Hepatocyte (in vitro differentiated cells): Measurements from ENCODE around the gene MCAT. TPM values are rescaled to one million over a fixed set of nuclear protein-coding genes. Genes with fewer than 3 reads are reported as not detected.

Experiments used
- DNase-seq: peaks from one replicate; pipeline ENCODE4 v3.0.0-alpha.2; 2016; ENCODE audit warnings: low spot score
- H2AFZ ChIP-seq: fragments of 200-600 bp; sonication (generic); 2 replicates; pipeline ENCODE4 v1.6.0; 2016; ENCODE audit warnings: antibody characterized with exemption, mild to moderate bottlenecking
- H3K27ac ChIP-seq: fragments of 200-600 bp; sonication (generic); 2 replicates; pipeline ENCODE4 v1.5.1; 2016; ENCODE audit warnings: mild to moderate bottlenecking
- H3K27me3 ChIP-seq: fragments of 200-600 bp; sonication (generic); 2 replicates; pipeline ENCODE4 v1.6.1; 2016
- H3K36me3 ChIP-seq: fragments of 200-600 bp; sonication (generic); replicated peaks from 2 replicates; pipeline ENCODE4 v1.5.1; 2016; ENCODE audit warnings: low read depth; ENCODE audit not compliant: insufficient read depth
- H3K4me1 ChIP-seq: fragments of 200-600 bp; sonication (generic); 2 replicates; pipeline ENCODE4 v1.5.1; 2016; ENCODE audit warnings: mild to moderate bottlenecking, moderate library complexity; ENCODE audit not compliant: insufficient read depth
- H3K4me2 ChIP-seq: fragments of 200-600 bp; sonication (generic); 2 replicates; pipeline ENCODE4 v1.6.0; 2016
- H3K4me3 ChIP-seq: fragments of 200-600 bp; sonication (generic); 2 replicates; pipeline ENCODE4 v1.5.1; 2016; ENCODE audit warnings: mild to moderate bottlenecking
- H3K79me2 ChIP-seq: fragments of 200-600 bp; sonication (generic); 2 replicates; pipeline ENCODE4 v1.6.0; 2017; ENCODE audit warnings: mild to moderate bottlenecking
- H3K9me2 ChIP-seq: fragments of 200-600 bp; sonication (generic); replicated peaks from 2 replicates; pipeline ENCODE4 v1.6.0; 2017; ENCODE audit warnings: mild to moderate bottlenecking; ENCODE audit not compliant: insufficient read depth
- H3K9me3 ChIP-seq: fragments of 200-600 bp; sonication (generic); 2 replicates; pipeline ENCODE4 v1.5.1; 2016; ENCODE audit warnings: low read depth, mild to moderate bottlenecking
- H4K20me1 ChIP-seq: fragments of 200-600 bp; sonication (generic); 2 replicates; pipeline ENCODE4 v1.6.0; 2016; ENCODE audit warnings: mild to moderate bottlenecking; ENCODE audit not compliant: insufficient read depth, poor library complexity, severe bottlenecking
- CTCF ChIP-seq: fragments of 200-600 bp; sonication (generic); IDR thresholded peaks from 2 replicates; pipeline ENCODE4 v1.5.1; 2016; ENCODE audit warnings: antibody characterized with exemption, mild to moderate bottlenecking; ENCODE audit not compliant: poor library complexity
- EZH2 ChIP-seq: fragments of 200-600 bp; sonication (generic); IDR thresholded peaks from 2 replicates; pipeline ENCODE4 v1.6.1; 2016; ENCODE audit warnings: antibody characterized with exemption, mild to moderate bottlenecking, borderline replicate concordance
- EZH2phosphoT487 ChIP-seq: fragments of 200-600 bp; sonication (generic); IDR thresholded peaks from one replicate; pipeline ENCODE4 v1.6.1; 2018; ENCODE audit warnings: antibody characterized with exemption, mild to moderate bottlenecking, low read depth, moderate library complexity; ENCODE audit not compliant: unreplicated experiment, severe bottlenecking
- WGBS: methylation state at CpG from one replicate; pipeline ENCODE4 v1.1.6; 2016; ENCODE audit warnings: low lambda C conversion rate; ENCODE audit errors: missing lambda C conversion rate; 5-methylcytosine and 5-hydroxymethylcytosine counted together
- polyA plus RNA-seq: library from polyadenylated mRNA; unstranded; fragments of >200 nt; fragmentation: Nextera tagmentation; extraction: Ambion mirVana; gene quantifications from 2 replicates; pipeline ENCODE4 v1.2.1, GENCODE V29; 2016
- total RNA-seq: library from RNA; depleted of rRNA; stranded (reverse); fragments of >200 nt; gene quantifications from 2 replicates; pipeline ENCODE4 v1.2.3, GENCODE V29; 2014

The MCAT gene
- total and polyA plus RNA-seq, 2 experiments from 2014 or later: 16.9 to 24.9 TPM

- no peak for DNase-seq
- over 99% methylated on average over 25 of the region's 25 CpGs for WGBS
- TF ChIP-seq EZH2phosphoT487 (no peak), CTCF (no peak), EZH2 (no peak)
- Histone ChIP-seq H3K4me2 (no peak overlapping the region), H3K9me3 (no peaks in the 10 kb centered on the region), H3K4me1 (peaks cover 9% of the 10 kb centered on the region), H3K27ac (no peak overlapping the region), H2AFZ (no peak overlapping the region), H3K36me3 (no peaks in the 10 kb centered on the region), H3K27me3 (no peaks in the 10 kb centered on the region), H3K79me2 (peaks cover 5% of the 10 kb centered on the region), H4K20me1 (no peaks in the 10 kb centered on the region), H3K4me3 (no peak overlapping the region), H3K9me2 (no peaks in the 10 kb centered on the region)
Measured at GRCh38 chr22:43179146-43179910, 36.1 kb upstream of the MCAT start.

- Histone ChIP-seq H3K9me2 (no peaks in the 10 kb centered on the region), H3K27me3 (no peaks in the 10 kb centered on the region), H3K27ac (no peak overlapping the region), H2AFZ (no peak overlapping the region), H3K4me2 (no peak overlapping the region), H4K20me1 (no peaks in the 10 kb centered on the region), H3K4me3 (no peak overlapping the region), H3K4me1 (no peaks in the 10 kb centered on the region), H3K9me3 (no peaks in the 10 kb centered on the region), H3K79me2 (no peaks in the 10 kb centered on the region), H3K36me3 (no peaks in the 10 kb centered on the region)
- DNase-seq: no peak
- TF ChIP-seq EZH2 (no peak), EZH2phosphoT487 (no peak), CTCF (no peak)
- 93% methylated on average over 7 of the region's 7 CpGs for WGBS
Measured at GRCh38 chr22:43177479-43177878, 34.3 kb upstream of the MCAT start.

- no peaks in the 10 kb centered on the region for H3K79me2 ChIP-seq
- no peak overlapping the region for H3K27ac ChIP-seq
- H3K4me2 ChIP-seq: no peak overlapping the region
- H3K9me2 ChIP-seq: no peaks in the 10 kb centered on the region
- no peak overlapping the region for H2AFZ ChIP-seq
- H3K4me3 ChIP-seq: no peak overlapping the region
- no peak for DNase-seq
- no peaks in the 10 kb centered on the region for H3K4me1 ChIP-seq
- no peaks in the 10 kb centered on the region for H3K36me3 ChIP-seq
- WGBS: 95% methylated on average over 14 of the region's 15 CpGs
- no peak for TF ChIP-seq EZH2
- TF ChIP-seq EZH2phosphoT487: no peak
- TF ChIP-seq CTCF: no peak
- H3K9me3 ChIP-seq: no peaks in the 10 kb centered on the region
- no peaks in the 10 kb centered on the region for H4K20me1 ChIP-seq
- H3K27me3 ChIP-seq: no peaks in the 10 kb centered on the region
Measured at GRCh38 chr22:43176090-43176489, 32.9 kb upstream of the MCAT start.
